RPMI7951 (cell line): ENCODE data around the gene PRKCA. TPM values are rescaled to one million over a fixed set of nuclear protein-coding genes. Genes with fewer than 3 reads are reported as not detected.
A peak's percentile ranks its signal among the peaks of the same experiment; 100 is the strongest.
"Not testable (repeated sequence)": the region's sequence is repeated elsewhere in the genome, so short reads cannot be mapped to it uniquely, and the experiment has no call there.

Experiments
- DNase-seq: peaks from one replicate; pipeline ENCODE4 v3.0.0-alpha.2; 2012; ENCODE audit warnings: low read depth
- total RNA-seq: library from RNA; depleted of rRNA; stranded (reverse); fragments of >200 nt; shearing (Covaris generic); gene quantifications from 2 replicates; pipeline ENCODE4 v1.2.3, GENCODE V29; 2014

The PRKCA gene
- total RNA-seq, 1 experiment from 2014 or later = 11.9 TPM

DNA sequence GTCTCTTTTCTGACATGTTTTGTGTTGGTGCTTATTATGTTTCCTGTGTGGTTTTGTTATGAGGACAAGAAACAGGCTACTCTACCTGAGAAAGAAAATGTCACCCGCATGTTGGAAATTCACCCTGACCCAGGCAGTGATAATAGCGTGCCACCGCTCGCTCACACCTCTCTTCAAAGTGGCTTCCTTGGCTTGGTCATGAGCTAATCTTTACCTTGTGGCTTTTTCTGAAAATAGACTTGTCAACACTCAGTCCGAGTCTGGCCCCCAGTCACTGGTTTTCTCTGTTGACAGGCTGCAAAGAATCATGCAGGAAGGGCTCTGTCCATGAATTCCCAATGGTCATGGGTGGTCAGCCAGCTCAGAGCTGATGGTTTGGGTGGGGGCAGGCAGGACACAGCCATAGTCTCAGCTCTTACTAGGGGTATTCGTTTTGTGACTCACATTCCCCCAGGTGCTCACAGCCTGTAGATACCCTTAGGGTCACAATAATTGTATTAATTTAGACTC is 411.2 kb downstream of the PRKCA start:
- no peak for DNase-seq

DNA sequence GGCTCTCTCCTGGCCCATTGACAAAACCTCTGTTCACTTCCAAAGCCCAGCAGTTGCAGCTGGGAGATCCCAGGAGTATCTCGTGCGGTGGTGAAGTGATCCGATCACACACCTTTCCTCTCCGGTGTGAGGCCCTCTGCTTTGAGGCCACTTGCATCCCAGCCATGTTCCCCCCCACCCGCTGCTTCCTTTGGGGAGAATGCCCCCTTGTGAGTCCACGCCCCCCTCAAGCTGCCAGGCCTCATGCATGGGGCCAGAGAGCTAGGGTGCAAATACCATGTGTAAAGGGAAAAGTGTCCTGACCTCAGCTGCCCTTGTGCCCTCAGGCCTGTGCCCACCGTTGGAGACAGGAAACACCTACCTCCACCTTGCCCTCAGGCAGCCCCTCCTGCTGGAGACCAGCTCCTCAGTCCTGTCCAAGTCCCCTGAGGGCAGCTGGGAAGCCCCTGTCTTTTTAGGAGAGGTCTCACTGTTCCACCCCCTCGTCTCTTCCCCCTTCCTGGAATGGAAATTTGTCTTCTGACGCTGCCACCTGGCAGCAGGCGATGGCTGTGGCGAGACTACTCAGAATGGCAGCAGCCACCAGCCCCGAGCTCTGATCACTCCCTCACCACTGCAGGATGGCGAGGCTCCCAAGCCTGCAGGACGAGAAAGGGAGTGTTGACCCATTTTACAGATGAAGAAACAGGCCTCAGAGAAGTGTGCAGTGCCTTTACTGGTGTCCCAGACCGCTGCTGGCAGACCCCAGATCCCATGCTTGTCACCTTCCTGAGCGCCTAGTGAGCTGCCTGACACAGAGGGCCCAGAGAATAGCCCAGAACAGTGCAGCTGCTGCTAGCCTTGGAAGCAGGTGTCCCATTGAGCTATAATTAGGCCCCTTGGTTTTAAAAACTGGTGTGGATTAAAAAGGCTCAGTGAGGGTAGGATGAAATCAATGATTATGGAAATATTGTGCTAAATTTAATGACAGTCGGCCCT is 411.9 kb downstream of the PRKCA start:
- DNase-seq = no peak

DNA sequence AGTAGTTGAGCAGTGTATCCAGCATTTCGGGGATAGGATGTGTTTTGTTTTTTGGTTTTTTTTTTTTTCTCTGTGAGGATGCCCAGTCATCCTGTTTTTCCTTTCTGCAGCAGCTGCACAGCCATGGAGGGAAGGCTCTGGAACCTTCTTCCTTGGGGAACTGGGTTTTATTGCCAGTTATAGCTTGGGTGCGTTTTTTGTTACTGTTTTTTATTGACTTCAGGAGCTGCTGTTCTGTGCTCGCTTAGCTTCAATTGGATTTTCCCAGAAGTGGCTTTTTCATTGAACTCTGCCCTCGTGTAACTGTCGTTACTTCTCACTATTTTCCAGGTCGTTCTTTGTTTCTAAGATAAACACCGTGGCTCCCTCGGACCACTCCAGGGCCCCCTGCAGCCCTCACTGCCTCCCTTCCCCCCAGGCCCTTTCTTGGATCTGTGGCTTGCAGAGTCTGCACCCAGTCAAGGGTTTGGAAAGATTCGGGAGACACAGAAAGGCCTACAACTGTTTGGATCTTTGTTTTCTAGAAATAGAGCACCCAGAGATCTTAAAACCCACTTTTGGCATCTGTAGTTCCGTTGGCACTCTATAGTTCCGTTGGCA is 412.8 kb downstream of the PRKCA start:
- no peak for DNase-seq

DNA sequence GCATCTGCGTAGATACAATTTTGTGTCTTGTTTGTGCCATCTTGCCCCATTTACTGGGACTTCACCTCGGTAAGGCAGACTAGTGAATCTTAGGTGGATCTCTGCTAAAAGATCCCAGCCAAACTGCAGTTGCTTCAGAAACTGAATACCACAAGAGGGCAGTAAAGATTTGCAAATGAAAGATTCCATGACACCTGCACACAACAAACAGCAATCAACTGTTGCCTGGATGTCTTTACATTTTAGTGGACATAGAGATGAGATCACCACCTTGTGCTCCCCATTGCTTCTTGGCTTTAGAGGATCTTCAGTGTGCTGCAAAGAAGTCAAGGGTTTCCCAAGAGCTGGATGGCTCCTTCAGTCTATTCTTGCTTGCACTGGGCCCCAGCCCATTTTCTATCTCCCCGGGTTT is 413.3 kb downstream of the PRKCA start:
- DNase-seq = peak; percentile 51

DNA sequence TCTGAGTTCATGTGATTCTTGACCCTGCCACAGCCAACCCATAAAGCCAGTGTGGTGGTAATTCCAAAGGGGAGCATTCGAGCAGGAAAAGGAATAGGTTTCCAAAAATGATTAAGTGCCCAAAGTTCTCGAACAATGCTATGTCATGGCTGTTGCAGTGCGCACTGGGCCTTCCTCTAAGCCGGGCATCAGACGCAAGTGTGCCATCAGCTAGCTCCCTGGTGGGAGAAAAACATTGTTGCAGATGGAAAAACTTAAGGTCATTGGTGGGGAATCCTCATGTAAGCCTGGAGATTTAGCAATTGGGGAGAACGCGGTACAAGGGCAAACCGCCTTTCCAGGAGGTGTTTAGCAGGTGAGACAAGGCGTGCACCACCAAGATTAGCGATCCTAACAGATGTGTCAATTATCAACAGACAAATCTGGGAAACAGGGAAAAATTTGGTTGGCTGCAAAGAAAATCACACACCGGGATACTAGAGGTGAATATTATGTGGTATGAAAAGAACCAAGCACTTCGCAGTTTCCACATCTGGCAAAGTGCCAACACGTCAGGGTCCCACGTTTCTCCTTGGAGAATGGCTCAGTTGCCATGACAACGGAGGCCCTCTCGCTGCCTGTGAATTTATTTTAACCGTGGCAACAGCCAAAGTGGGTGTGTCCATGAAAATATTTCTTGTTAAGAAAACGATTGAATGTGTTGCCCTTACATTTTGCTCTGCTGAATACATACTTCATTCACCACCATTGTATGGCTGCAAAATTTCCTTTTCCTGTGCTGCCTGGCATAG is 414.0 kb downstream of the PRKCA start:
- DNase-seq = no peak

DNA sequence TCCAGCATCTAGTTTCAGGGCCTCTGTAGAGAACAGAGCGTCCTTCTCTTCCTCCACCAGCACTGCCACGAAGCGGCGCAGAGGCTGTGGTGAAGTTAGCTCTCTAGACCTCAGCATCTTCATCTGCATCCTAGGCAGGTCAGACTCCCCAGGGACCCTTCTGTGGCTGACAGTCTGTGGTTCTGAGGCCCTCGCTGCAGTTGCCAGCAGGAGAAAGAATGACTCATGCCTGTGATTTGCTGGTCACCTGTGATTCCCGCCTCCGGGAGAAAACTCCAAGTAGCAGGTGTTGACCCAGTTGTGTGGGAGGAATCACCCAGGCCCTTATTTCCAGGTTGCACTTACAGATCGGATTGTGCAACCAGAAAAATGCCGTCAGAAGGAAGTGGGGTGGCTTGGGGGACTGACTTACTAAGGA is 415.2 kb downstream of the PRKCA start:
- no peak for DNase-seq

DNA sequence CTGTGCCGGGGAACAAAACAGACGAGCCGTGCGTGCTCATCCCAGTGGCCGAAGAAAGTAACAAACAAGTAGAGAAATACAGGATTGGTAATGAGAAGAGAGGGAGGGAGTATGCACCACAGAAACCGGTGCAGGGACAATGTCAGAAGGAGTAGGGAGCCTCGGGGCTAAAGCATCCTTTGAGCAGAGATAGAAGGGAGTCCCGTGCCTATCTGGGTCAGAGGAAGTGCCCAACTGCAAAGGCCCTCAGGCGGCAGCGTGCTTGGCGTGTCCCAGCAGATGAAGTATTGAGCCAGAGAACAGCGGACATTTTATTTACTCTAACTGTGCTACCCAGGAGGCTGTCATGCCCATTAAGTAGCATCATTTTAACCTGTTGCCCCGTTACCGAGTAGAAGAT is 417.6 kb downstream of the PRKCA start:
- peak; percentile 37 for DNase-seq

DNA sequence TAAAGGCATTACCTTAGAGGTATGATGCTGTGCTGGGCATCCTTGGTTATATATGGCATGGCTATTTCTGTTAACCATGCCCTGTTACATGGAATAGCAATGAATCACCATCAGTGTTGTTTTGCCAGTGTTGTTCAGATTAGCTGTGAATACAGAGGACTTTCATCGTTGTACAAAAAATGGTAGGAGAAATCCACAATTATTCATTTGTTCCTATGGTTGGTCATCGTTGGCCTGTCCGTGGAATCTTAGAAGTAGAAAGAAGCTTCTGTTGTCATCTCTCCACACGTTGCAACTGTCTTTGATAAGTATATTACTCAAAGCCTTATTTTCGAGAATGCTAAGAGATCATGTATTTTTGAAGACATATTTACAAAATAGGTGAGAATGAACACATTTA is 418.2 kb downstream of the PRKCA start:
- DNase-seq = peak; percentile 37

DNA sequence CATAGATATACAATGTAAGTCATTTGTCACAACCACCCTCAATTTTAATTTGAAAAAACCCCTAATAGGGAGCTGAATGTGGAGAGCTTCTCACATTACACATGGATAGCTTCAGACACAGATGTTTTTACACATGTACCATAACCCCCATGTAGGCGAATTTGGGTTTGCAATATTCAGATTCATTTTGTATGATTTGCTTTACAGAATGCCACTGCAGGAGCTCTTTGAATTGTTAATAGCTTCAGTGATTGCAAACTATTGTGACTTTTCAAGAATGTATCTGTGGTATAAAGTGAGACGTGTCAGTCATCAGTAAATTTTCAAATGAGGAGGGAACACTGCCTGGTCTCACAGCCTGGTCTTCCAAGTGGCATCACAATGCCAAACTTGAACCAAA is 419.9 kb downstream of the PRKCA start:
- no peak for DNase-seq

DNA sequence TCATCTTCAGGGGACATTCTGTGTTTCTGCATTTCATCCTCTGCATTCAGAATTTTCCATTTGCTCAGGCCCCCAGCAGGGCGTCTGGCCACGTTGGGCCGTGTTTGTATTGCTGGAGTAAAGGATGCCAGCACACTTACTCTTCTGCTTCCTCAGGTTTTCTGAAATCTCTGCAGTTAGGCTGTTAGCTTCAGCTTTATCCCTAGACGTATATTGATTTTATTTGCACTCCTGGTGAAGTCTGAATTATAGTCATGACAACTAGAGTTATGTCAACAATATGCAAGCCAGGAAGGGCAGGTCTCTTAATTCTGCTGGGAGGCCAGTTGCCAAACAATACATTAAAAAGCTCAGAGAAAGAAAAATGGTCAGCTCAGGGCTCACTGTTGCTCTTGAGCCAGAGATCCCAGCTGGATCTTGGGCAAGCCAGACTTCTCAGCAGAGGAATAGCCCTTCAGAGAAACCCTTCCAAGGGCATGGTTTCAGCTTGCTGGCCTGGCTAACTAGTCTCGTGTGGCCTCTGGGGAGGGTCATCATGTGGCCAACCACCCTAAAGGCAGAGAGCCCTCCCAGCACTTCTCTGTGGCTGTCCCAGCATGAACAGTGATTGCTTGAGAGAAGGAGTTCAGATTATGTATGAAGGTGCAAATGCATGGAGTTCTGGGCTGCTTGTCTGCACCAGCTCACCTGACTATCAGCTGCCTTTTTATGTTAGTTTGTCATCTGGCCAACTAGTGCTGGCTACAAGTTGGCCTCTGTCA is 422.3 kb downstream of the PRKCA start:
- no peak for DNase-seq

DNA sequence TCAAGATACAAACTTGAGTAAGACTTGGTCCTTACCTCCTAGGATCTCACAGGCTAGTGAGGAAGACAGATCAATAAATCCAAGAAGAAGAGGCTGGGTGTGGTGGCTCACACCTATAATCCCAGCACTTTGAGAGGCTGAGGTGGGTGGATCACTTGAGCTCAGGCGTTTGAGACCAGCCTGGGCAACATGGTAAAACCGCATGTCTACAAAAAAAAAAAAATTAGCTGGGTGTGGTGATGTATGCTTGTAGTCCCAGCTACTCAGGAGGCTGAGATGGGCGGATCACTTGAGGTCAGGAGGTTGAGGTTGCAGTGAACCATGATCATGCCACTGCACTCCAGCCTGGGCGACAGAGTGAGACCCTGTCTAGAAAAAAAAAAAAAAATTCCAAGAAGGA is 423.0 kb downstream of the PRKCA start:
- DNase-seq = not testable (repeated sequence)

DNA sequence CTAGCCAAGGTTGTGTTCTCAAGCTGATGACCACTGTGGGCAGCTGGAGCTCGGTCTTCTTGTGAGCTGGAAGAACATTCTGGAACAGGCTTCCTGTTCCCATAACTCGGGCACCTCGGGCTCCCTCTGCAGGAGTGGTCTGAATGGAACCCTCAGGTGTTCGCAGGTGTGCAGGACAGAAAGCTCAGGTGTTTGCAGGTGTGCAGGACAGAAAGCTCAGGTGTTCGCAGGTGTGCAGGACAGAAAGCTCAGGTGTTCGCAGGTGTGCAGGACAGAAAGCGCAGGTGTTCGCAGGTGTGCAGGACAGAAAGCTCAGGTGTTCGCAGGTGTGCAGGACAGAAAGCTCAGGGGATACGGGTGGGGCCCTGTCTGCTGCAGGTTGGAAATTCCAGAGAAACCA is 423.5 kb downstream of the PRKCA start:
- no peak for DNase-seq

DNA sequence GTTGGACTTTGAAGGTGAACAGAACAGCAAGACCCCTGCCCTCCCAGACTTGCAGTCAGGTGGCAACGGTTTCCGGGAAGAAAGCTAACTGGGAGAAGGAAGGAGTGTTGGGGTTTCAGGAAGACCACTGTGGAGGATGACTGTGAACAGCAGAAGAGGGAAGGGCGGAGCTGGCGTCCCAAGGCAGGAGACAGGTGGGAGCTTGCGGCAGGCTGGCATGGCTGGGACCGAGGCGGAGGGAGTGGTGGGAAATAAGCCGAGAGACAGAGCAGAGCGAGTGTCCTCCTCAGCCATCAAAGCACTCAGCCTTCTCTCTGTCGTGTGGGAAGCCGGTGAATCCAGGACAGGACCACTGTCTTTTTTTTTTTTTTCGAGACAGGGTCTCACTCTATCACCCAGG is 424.0 kb downstream of the PRKCA start:
- no peak for DNase-seq

DNA sequence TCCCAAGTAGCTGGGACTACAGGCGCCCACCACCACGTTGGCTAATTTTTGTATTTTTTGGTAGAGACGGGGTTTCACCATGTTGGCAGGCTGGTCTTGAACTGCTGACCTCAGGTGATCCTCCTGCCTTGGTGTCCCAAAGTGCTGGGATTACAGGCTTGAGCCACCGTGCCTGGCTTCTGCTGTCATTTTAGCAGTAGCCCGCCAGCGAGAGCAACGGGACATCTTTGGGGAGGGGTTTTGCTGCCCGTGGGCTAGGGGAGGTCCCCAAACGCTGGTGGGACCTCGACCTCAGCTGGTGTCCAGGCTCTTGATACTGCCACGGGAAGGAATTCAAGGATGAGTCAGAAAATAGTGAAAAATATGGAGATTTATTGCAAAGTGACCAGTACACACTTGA is 424.4 kb downstream of the PRKCA start:
- DNase-seq = no peak

DNA sequence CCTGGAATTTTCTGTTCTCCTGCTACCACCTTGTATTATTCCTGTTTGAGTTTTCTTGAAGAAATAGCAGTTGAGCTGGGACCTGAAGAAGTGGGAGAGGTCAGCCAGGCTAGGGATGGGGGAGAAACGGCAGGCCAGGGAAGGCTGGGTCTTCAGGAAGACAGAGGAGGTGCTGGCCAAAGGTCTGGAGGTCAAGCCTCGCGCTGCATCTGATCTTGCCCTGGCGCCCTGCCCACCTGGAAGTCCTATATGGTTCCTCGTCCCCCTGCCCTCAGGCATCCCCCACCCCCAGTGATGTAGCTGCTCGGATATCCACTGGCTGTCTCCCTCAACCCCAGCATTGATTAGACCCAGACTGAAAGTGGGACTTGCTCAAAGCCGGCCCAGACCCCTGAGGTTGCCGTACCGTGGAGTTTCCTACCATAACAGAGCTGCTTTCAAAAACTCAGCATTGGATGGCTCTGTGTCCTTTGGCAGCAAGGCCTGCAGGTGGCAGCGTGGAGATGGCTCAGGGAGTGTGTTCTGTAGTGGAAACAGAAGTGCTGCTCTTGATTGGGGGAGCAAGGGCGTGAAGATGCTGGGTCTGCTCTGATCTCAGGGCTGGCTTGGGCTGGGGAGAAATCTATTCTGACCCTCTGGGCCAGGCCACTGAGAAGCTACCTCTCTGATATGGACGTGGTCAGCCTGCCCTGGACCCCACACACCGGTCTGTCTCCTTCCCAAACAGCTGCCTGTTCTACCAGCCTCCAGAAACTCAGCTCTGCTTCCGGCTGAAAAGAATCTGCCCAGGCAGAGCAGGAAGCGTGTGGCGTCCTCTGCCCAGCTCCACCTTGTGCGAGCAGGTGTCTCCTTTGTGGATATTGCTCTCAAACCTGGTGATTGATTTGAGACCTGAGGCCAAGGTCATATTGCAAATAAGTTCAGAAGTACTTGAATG is 425.5 kb downstream of the PRKCA start:
- peak; percentile 14 for DNase-seq

DNA sequence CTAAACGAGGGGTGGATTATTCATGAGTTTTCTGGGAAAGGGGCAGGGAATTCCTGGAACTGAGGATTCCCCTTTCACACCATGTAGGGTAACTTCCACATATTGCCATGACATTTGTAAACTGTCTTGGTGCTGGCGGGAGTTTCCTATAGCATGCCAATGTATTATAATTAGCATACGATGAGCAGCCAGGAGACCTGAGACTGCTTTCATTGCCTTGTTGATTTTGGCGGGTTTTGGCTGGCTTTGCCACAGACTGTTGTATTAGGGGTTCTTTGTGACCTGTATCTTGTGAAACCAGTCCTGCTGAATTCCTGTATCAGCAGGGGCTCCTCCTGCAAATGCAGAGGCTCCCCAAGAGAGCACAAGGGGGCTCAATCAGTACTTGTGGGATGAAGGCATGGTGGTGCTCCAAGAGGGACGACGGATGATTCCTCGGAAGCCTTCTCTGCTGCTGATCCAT is 428.1 kb downstream of the PRKCA start:
- no peak for DNase-seq

DNA sequence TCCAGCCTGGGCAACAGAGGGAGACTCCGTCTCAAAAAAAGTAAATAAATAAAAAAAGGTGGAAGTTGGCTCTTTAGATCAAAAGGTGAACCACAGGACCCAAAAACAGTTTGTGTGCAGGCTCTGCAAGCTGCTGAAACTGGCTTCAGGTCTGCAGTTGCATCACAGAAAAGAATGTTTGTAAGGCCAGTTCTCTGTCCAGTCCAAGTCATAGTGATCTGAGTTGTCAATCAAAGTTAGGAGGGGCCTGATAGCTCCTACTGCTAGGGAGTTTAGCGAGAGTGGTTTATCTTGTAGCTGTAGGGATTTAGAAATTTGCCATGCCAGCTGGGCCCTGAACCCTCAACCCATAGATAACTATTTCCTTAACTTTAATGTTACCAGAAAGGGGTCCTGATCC is 431.3 kb downstream of the PRKCA start:
- DNase-seq = no peak

DNA sequence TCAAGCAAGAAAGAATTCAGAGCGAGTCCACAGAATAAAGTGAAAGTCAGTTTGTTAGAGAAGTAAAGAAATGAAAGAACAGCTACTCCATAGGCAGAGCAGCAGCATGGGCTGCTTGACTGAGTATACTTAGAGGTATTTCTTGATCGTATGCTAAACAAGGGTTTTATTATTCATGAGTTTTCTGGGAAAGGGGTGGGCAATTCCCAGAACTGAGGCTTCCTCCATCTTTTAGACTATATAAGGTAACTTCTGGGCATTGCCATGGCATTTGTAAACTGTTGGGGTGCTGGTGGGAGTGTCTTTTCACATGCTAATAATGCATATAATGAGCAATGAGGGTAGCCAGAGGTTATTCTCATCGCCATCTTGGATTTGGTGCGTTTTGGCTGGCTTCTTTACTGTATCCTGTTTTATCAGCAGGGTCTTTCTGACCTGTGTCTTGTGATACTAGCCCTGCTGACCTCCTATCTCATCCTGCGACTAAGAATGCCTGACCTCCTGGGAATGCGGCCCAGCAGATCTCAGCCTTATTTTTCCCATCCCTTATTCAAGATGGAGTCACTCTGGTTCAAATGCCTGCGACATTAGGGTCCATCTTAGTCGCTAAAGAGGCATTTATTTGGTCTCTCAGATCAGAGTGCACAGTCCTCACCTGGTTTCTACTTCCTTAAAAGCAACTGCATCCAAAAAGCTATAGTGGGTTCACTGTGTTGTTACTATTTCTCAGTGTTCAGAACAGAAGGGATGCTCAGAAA is 432.0 kb downstream of the PRKCA start:
- no peak for DNase-seq

DNA sequence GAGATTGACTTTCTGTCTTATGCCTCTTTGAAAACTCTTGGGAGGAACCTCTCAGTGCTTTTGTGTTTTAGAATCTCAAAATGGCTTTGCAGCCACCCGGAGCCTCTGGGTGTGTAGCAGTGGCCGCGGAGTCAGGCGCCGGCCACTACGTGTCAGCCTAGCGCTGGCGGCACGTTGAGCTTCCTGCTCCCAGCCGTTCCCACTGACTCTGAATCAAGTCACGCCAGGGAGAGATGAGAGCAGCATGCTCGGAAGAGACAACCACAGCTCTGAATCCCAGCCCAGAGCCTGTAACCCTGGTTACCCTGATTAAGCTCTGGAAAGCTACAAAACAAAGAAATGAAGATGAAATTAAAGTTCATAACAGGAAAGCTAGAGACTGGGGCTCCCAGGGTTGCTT is 435.1 kb downstream of the PRKCA start:
- no peak for DNase-seq
